ENCODE measurements around the gene CFAP298.
"Not testable (repeated sequence)": the region's sequence is repeated elsewhere in the genome, so short reads cannot be mapped to it uniquely, and the experiment has no call there.

The CFAP298 gene

GRCh38 chr21:32626621-32627196 lies 14.5 kb upstream of the CFAP298 start:
- Histone ChIP-seq H3K27ac (no peak overlapping the region), H4K20me1 (no peaks in the 10 kb centered on the region), H3K9me3 (replicated peaks in 1 of 11) (peaks cover 0 to 17% (median 12%) of the 10 kb centered on the region in 11 experiments; a peak in 19 of 22 replicates), H3K4me2 (peak overlapping the region in 5 of 11 experiments; percentile 3 to 25 (median 7); a peak in 2 of 22 replicates), H3K4me1 (peaks cover 0 to 17% (median 8%) of the 10 kb centered on the region in 10 experiments; a peak in 11 of 20 replicates), H3K27me3 (no peaks in the 10 kb centered on the region), H3K36me3 (peaks cover 13 to 40% (median 20%) of the 10 kb centered on the region in 11 experiments), H3K4me3 (0 out of 20 replicates have a peak overlapping the region, but pooled peaks of 1 of the 10 experiments have one; percentile 26), H3K9ac (no peak overlapping the region)
- TF ChIP-seq Cebpa-rat (IDR thresholded peaks at IDR 0.05): no peak

- not testable (repeated sequence) for H4K20me1 ChIP-seq; H3K9ac ChIP-seq; H3K27ac ChIP-seq; H3K4me2 ChIP-seq; H3K4me3 ChIP-seq; H3K9me3 ChIP-seq (replicated peaks in 1 of 11); H3K36me3 ChIP-seq; H3K27me3 ChIP-seq; H3K4me1 ChIP-seq
These were observed 6.0 kb upstream of the CFAP298 start for GRCh38 chr21:32618218-32618617.

GRCh38 chr21:32613436-32614043 lies 1.4 kb upstream of the CFAP298 start:
- Histone ChIP-seq H3K36me3 (peaks cover 13 to 19% (median 16%) of the 10 kb centered on the region in 11 experiments), H3K4me3 (peak overlapping the region in 9 of 10 experiments; percentile 84 to 99 (median 91); a peak in 15 of 20 replicates), H4K20me1 (peaks cover 0 to 24% (median 0%) of the 10 kb centered on the region in 11 experiments; a peak in 7 of 22 replicates), H3K4me2 (peak overlapping the region; percentile 79 to 97 (median 90); a peak in 21 of 22 replicates), H3K9me3 (replicated peaks in 1 of 11) (no peaks in the 10 kb centered on the region), H3K4me1 (peaks cover 13 to 23% (median 19%) of the 10 kb centered on the region in 10 experiments), H3K27me3 (no peaks in the 10 kb centered on the region), H3K9ac (peak overlapping the region in 2 of 11 experiments; percentile 86 to 87; a peak in 2 of 22 replicates), H3K27ac (peak overlapping the region in 9 of 11 experiments; percentile 77 to 94 (median 82); a peak in 14 of 22 replicates)
- no peak for TF ChIP-seq Cebpa-rat (IDR thresholded peaks at IDR 0.05)

- H4K20me1 ChIP-seq: peaks cover 0 to 24% (median 0%) of the 10 kb centered on the region in 11 experiments; a peak in 7 of 22 replicates
- peak overlapping the region; percentile 79 to 97 (median 90) for H3K4me2 ChIP-seq
- no peak for TF ChIP-seq Cebpa-rat (IDR thresholded peaks at IDR 0.05)
- H3K4me1 ChIP-seq: peaks cover 13 to 23% (median 19%) of the 10 kb centered on the region in 10 experiments
- peak overlapping the region; percentile 77 to 94 (median 82) for H3K27ac ChIP-seq
- H3K9ac ChIP-seq: peak overlapping the region; percentile 73 to 89 (median 85)
- peaks cover 17 to 25% (median 21%) of the 10 kb centered on the region in 11 experiments for H3K36me3 ChIP-seq
- peak overlapping the region; percentile 81 to 99 (median 90) for H3K4me3 ChIP-seq
- no peaks in the 10 kb centered on the region for H3K9me3 ChIP-seq (replicated peaks in 1 of 11)
- no peaks in the 10 kb centered on the region for H3K27me3 ChIP-seq
These were observed 791 bp upstream of the CFAP298 start for GRCh38 chr21:32612999-32613337.

- Histone ChIP-seq H3K4me1 (peaks cover 13 to 23% (median 19%) of the 10 kb centered on the region in 10 experiments), H3K4me3 (peak overlapping the region; percentile 81 to 99 (median 90)), H3K9ac (peak overlapping the region; percentile 73 to 89 (median 85)), H3K36me3 (peaks cover 26 to 39% (median 36%) of the 10 kb centered on the region in 11 experiments), H4K20me1 (peaks cover 0 to 24% (median 3%) of the 10 kb centered on the region in 11 experiments; a peak in 9 of 22 replicates), H3K27ac (peak overlapping the region; percentile 77 to 94 (median 82)), H3K4me2 (peak overlapping the region; percentile 79 to 99 (median 93)), H3K9me3 (replicated peaks in 1 of 11) (no peaks in the 10 kb centered on the region), H3K27me3 (no peaks in the 10 kb centered on the region)
- no peak for TF ChIP-seq Cebpa-rat (IDR thresholded peaks at IDR 0.05)
These were observed 643 bp downstream of the CFAP298 start for GRCh38 chr21:32611471-32611997.

GRCh38 chr21:32610940-32611339 lies 1.2 kb downstream of the CFAP298 start:
- not testable (repeated sequence) for H3K27me3 ChIP-seq; H3K9me3 ChIP-seq (replicated peaks in 1 of 11)
- peak overlapping the region; percentile 73 to 89 (median 85); a peak in 20 of 22 replicates for H3K9ac ChIP-seq
- peaks cover 31 to 45% (median 42%) of the 10 kb centered on the region in 11 experiments for H3K36me3 ChIP-seq
- H4K20me1 ChIP-seq: peaks cover 0 to 29% (median 3%) of the 10 kb centered on the region in 11 experiments; a peak in 9 of 22 replicates
- H3K4me3 ChIP-seq: peak overlapping the region; percentile 81 to 99 (median 90)
- H3K4me1 ChIP-seq: peaks cover 13 to 23% (median 19%) of the 10 kb centered on the region in 10 experiments
- H3K4me2 ChIP-seq: peak overlapping the region; percentile 79 to 99 (median 93)
- peak overlapping the region in 2 of 11 experiments; percentile 78 to 94; a peak in 4 of 22 replicates for H3K27ac ChIP-seq

GRCh38 chr21:32608851-32609250 lies 3.3 kb downstream of the CFAP298 start:
- Histone ChIP-seq H3K9me3 (replicated peaks in 1 of 11) (no peaks in the 10 kb centered on the region), H3K9ac (no peak overlapping the region), H3K27ac (no peak overlapping the region), H4K20me1 (peaks cover 0 to 32% (median 7%) of the 10 kb centered on the region in 11 experiments; a peak in 10 of 22 replicates), H3K4me1 (peaks cover 13 to 23% (median 19%) of the 10 kb centered on the region in 10 experiments), H3K4me2 (no peak overlapping the region), H3K4me3 (no peak overlapping the region), H3K27me3 (no peaks in the 10 kb centered on the region), H3K36me3 (peaks cover 52 to 65% (median 62%) of the 10 kb centered on the region in 11 experiments)
- no peak for TF ChIP-seq Cebpa-rat (IDR thresholded peaks at IDR 0.05)

- H3K4me1 ChIP-seq: peaks cover 5 to 10% (median 8%) of the 10 kb centered on the region in 10 experiments; a peak in 19 of 20 replicates
- H3K9me3 ChIP-seq (replicated peaks in 1 of 11): no peaks in the 10 kb centered on the region
- no peak overlapping the region for H3K27ac ChIP-seq
- H3K4me2 ChIP-seq: no peak overlapping the region
- no peaks in the 10 kb centered on the region for H3K27me3 ChIP-seq
- TF ChIP-seq Cebpa-rat (IDR thresholded peaks at IDR 0.05): no peak
- H3K4me3 ChIP-seq: no peak overlapping the region
- peak overlapping the region in 1 of 11 experiments; percentile 4; a peak in 1 of 22 replicates for H3K9ac ChIP-seq
- H4K20me1 ChIP-seq: peaks cover 0 to 52% (median 7%) of the 10 kb centered on the region in 11 experiments; a peak in 12 of 22 replicates
- H3K36me3 ChIP-seq: peaks cover 81 to 95% (median 87%) of the 10 kb centered on the region in 11 experiments
These were observed 6.7 kb downstream of the CFAP298 start for GRCh38 chr21:32605469-32605868.

- Histone ChIP-seq H3K9ac (no peak overlapping the region), H3K4me1 (peaks cover 0 to 4% (median 0%) of the 10 kb centered on the region in 10 experiments; a peak in 1 of 20 replicates), H3K27me3 (no peaks in the 10 kb centered on the region), H3K4me3 (no peak overlapping the region), H3K36me3 (peaks cover 86 to 97% (median 91%) of the 10 kb centered on the region in 11 experiments), H3K4me2 (no peak overlapping the region), H4K20me1 (peaks cover 0 to 48% (median 8%) of the 10 kb centered on the region in 11 experiments; a peak in 11 of 22 replicates), H3K9me3 (replicated peaks in 1 of 11) (no peaks in the 10 kb centered on the region), H3K27ac (no peak overlapping the region)
- TF ChIP-seq Cebpa-rat (IDR thresholded peaks at IDR 0.05): no peak
These were observed 7.7 kb downstream of the CFAP298 start for GRCh38 chr21:32604464-32604863.
